CD1c-positive myeloid dendritic cell (primary cell): ENCODE data around the gene TNIK.
"Not testable (repeated sequence)": the region's sequence is repeated elsewhere in the genome, so short reads cannot be mapped to it uniquely, and the experiment has no call there.

Experiments used
- DNase-seq: peaks from one replicate; pipeline ENCODE4 v3.0.0-alpha.2; 2016; ENCODE audit errors: extremely low spot score

The TNIK gene

GRCh38 chr3:171129827-171130226 is 330.4 kb downstream of the TNIK start:
- no peak for DNase-seq

GRCh38 chr3:171127611-171128010 is 332.6 kb downstream of the TNIK start:
- no peak for DNase-seq

GRCh38 chr3:171126478-171127209 is 333.6 kb downstream of the TNIK start:
- no peak for DNase-seq

GRCh38 chr3:171125010-171125409 is 335.2 kb downstream of the TNIK start:
- no peak for DNase-seq

- no peak for DNase-seq
Measured at GRCh38 chr3:171123915-171124314, 336.3 kb downstream of the TNIK start.

GRCh38 chr3:171122861-171123260 is 337.3 kb downstream of the TNIK start:
- no peak for DNase-seq

- no peak for DNase-seq
Measured at GRCh38 chr3:171122240-171122639, 338.0 kb downstream of the TNIK start.

GRCh38 chr3:171121801-171122200 is 338.4 kb downstream of the TNIK start:
- no peak for DNase-seq

- not testable (repeated sequence) for DNase-seq
Measured at GRCh38 chr3:171119402-171119801, 340.8 kb downstream of the TNIK start.

GRCh38 chr3:171118993-171119392 is 341.2 kb downstream of the TNIK start:
- not testable (repeated sequence) for DNase-seq

GRCh38 chr3:171116824-171117395 is 343.3 kb downstream of the TNIK start:
- DNase-seq, result no peak

- DNase-seq, result no peak
Measured at GRCh38 chr3:171116365-171116764, 343.8 kb downstream of the TNIK start.

GRCh38 chr3:171115667-171116066 is 344.5 kb downstream of the TNIK start:
- no peak for DNase-seq

- no peak for DNase-seq
Measured at GRCh38 chr3:171113716-171114115, 346.5 kb downstream of the TNIK start.

GRCh38 chr3:171110715-171111114 is 349.5 kb downstream of the TNIK start:
- no peak for DNase-seq

GRCh38 chr3:171108066-171108465 is 352.1 kb downstream of the TNIK start:
- DNase-seq, result no peak

- no peak for DNase-seq
Measured at GRCh38 chr3:171103185-171103584, 357.0 kb downstream of the TNIK start.

GRCh38 chr3:171101982-171102641 is 358.1 kb downstream of the TNIK start:
- no peak for DNase-seq

GRCh38 chr3:171099911-171100310 is 360.3 kb downstream of the TNIK start:
- no peak for DNase-seq

- DNase-seq, result no peak
Measured at GRCh38 chr3:171095063-171095462, 365.1 kb downstream of the TNIK start.

- DNase-seq, result no peak
Measured at GRCh38 chr3:171094411-171094810, 365.8 kb downstream of the TNIK start.

GRCh38 chr3:171093462-171093861 is 366.7 kb downstream of the TNIK start:
- no peak for DNase-seq

- no peak for DNase-seq
Measured at GRCh38 chr3:171092467-171092911, 367.7 kb downstream of the TNIK start.
